Subcutaneous abdominal adipose tissue (tissue), 5 donors: ENCODE data around the gene TKTL1.
A peak's percentile ranks its signal among the peaks of the same experiment; 100 is the strongest.

ENCODE experiments used
- H3K27ac ChIP-seq: one replicate; pipeline ENCODE4 v1.7.0; 2013; ENCODE audit warnings: low read depth, mild to moderate bottlenecking, inconsistent platforms, low read length, moderate library complexity
- H3K27me3 ChIP-seq, 5 donors: one replicate each; pipeline ENCODE4 v1.7.0; 2013; ENCODE audit warnings: low read length in 5 of 5, inconsistent platforms in 1 of 5; ENCODE audit not compliant: control insufficient read depth in 5 of 5, insufficient read depth in 4 of 5
- H3K36me3 ChIP-seq, 5 donors: one replicate each; pipeline ENCODE4 v1.7.0; 2013; ENCODE audit warnings: low read length in 5 of 5; ENCODE audit not compliant: control insufficient read depth in 5 of 5, insufficient read depth in 5 of 5
- H3K4me1 ChIP-seq, 5 donors: one replicate each; pipeline ENCODE4 v1.7.0; 2013; ENCODE audit warnings: low read length in 5 of 5, mild to moderate bottlenecking in 3 of 5, moderate library complexity in 1 of 5; ENCODE audit not compliant: control insufficient read depth in 5 of 5, insufficient read depth in 5 of 5
- H3K4me3 ChIP-seq, 5 donors: one replicate each; pipeline ENCODE4 v1.7.0; 2013; ENCODE audit warnings: low read length in 5 of 5, low read depth in 1 of 5
- H3K9ac ChIP-seq, 5 donors: one replicate each; pipeline ENCODE4 v1.7.0; 2013; ENCODE audit warnings: low read length in 5 of 5, mild to moderate bottlenecking in 4 of 5, moderate library complexity in 3 of 5
- H3K9me3 ChIP-seq, 5 donors: one replicate each; pipeline ENCODE4 v1.7.0; 2013; ENCODE audit warnings: low read length in 5 of 5; ENCODE audit not compliant: control insufficient read depth in 5 of 5
- donor health status: healthy.
- donor health status: healthy.
- donor health status: healthy.
- donor health status: healthy.
- donor health status: healthy.

Gene TKTL1

GRCh38 chrX:154373340-154374306 lies 78.0 kb downstream of the TKTL1 start:
- Histone ChIP-seq H3K27me3 (peaks cover 0 to 10% (median 8%) of the 10 kb centered on the region in 5 donors), H3K9me3 (no peaks in the 10 kb centered on the region), H3K4me1 (peaks cover 0 to 50% (median 39%) of the 10 kb centered on the region in 5 donors), H3K9ac (peak overlapping the region in 2 of 5 donors; percentile 19 to 35), H3K27ac (no peak overlapping the region), H3K4me3 (peak overlapping the region in 4 of 5 donors; percentile 22 to 53 (median 48)), H3K36me3 (no peaks in the 10 kb centered on the region)

GRCh38 chrX:154374313-154375155 lies 78.9 kb downstream of the TKTL1 start, which contains the start of gene FLNA:
FLNA (minus strand) TSS chrX:154374634; CDS start chrX:154371245, 3,389 bp downstream.
- Histone ChIP-seq H3K4me1 (peaks cover 4 to 44% (median 33%) of the 10 kb centered on the region in 5 donors), H3K9ac (peak within 1 kb of the TSS in 2 of 5 donors; percentile 19 to 35), H3K9me3 (no peaks in the 10 kb centered on the region), H3K36me3 (no peaks in the 10 kb centered on the region), H3K27ac (no peak within 1 kb of the TSS), H3K4me3 (peak within 1 kb of the TSS in 4 of 5 donors; percentile 22 to 53 (median 48)), H3K27me3 (peaks cover 0 to 12% (median 8%) of the 10 kb centered on the region in 5 donors)

GRCh38 chrX:154375156-154375504 lies 79.5 kb downstream of the TKTL1 start:
- no peak overlapping the region for H3K27ac ChIP-seq
- H3K27me3 ChIP-seq: peaks cover 0 to 10% (median 7%) of the 10 kb centered on the region in 5 donors
- peaks cover 4 to 44% (median 33%) of the 10 kb centered on the region in 5 donors for H3K4me1 ChIP-seq
- H3K9me3 ChIP-seq: no peaks in the 10 kb centered on the region
- H3K9ac ChIP-seq: no peak overlapping the region
- no peak overlapping the region for H3K4me3 ChIP-seq
- no peaks in the 10 kb centered on the region for H3K36me3 ChIP-seq

- Histone ChIP-seq H3K9me3 (no peaks in the 10 kb centered on the region), H3K4me3 (no peak overlapping the region), H3K36me3 (peaks cover 0 to 5% (median 3%) of the 10 kb centered on the region in 5 donors), H3K27me3 (peaks cover 0 to 10% (median 7%) of the 10 kb centered on the region in 5 donors), H3K4me1 (peaks cover 4 to 46% (median 39%) of the 10 kb centered on the region in 5 donors), H3K9ac (no peak overlapping the region), H3K27ac (no peak overlapping the region)
These were observed 81.2 kb downstream of the TKTL1 start for GRCh38 chrX:154376774-154377173.

GRCh38 chrX:154378059-154378798 lies 82.6 kb downstream of the TKTL1 start:
- Histone ChIP-seq H3K36me3 (peaks cover 0 to 5% (median 3%) of the 10 kb centered on the region in 5 donors), H3K27ac (peak overlapping the region; percentile 84), H3K4me1 (peaks cover 4 to 34% (median 30%) of the 10 kb centered on the region in 5 donors), H3K9me3 (no peaks in the 10 kb centered on the region), H3K9ac (peak overlapping the region in 3 of 5 donors; percentile 51 to 73 (median 56)), H3K27me3 (peaks cover 0 to 14% (median 8%) of the 10 kb centered on the region in 5 donors), H3K4me3 (peak overlapping the region in 4 of 5 donors; percentile 36 to 63 (median 50))

GRCh38 chrX:154378799-154379568 lies 83.4 kb downstream of the TKTL1 start, which contains the start of gene EMD:
EMD (plus strand) TSS chrX:154379295; CDS start chrX:154379485, 190 bp downstream.
- Histone ChIP-seq H3K4me3 (peak within 1 kb of the TSS; percentile 58 to 72 (median 66)), H3K9ac (peak within 1 kb of the TSS; percentile 79 to 88 (median 81)), H3K27me3 (peaks cover under 1 to 12% (median 10%) of the 10 kb centered on the region in 5 donors), H3K27ac (peak within 1 kb of the TSS; percentile 84), H3K4me1 (peaks cover 4 to 30% (median 25%) of the 10 kb centered on the region in 5 donors), H3K36me3 (peaks cover 0 to 5% (median 3%) of the 10 kb centered on the region in 5 donors), H3K9me3 (no peaks in the 10 kb centered on the region)

- peak overlapping the region; percentile 79 to 88 (median 81) for H3K9ac ChIP-seq
- H3K4me1 ChIP-seq: peaks cover 4 to 29% (median 24%) of the 10 kb centered on the region in 5 donors
- H3K4me3 ChIP-seq: peak overlapping the region; percentile 58 to 72 (median 66)
- H3K27me3 ChIP-seq: peaks cover 2 to 15% (median 14%) of the 10 kb centered on the region in 5 donors
- H3K36me3 ChIP-seq: peaks cover 0 to 5% (median 3%) of the 10 kb centered on the region in 5 donors
- peak overlapping the region; percentile 84 for H3K27ac ChIP-seq
- no peaks in the 10 kb centered on the region for H3K9me3 ChIP-seq
These were observed 84.0 kb downstream of the TKTL1 start for GRCh38 chrX:154379569-154379951.
